Calu3 (cell line): Measurements from ENCODE around the gene CCDC195. TPM values are rescaled to one million over a fixed set of nuclear protein-coding genes. Genes with fewer than 3 reads are reported as not detected.

Source experiments
- BruUV-seq: library from RNA; stranded (reverse); fragments of 400-500 nt; replicated peaks from 2 replicates; lab custom pipeline; 2021; lab: Mats Ljungman, UMichigan
- CTCF ChIA-PET: fragments of 300-600 bp; sonication (Branson Sonifier 250); formaldehyde crosslinking; loops from one replicate; lab custom pipeline; 2022; ENCODE audit warnings: antibody characterized with exemption; lab: Charles Lee
- DNase-seq: peaks from one replicate; pipeline ENCODE4 v3.0.0; 2022
- H3K27ac Mint-ChIP-seq: one replicate; pipeline ENCODE4 v1.8.0; 2022; ENCODE audit warnings: mixed read lengths; ENCODE audit not compliant: unreplicated experiment
- H3K27me3 Mint-ChIP-seq: one replicate; pipeline ENCODE4 v1.8.0; 2022; ENCODE audit warnings: mixed read lengths; ENCODE audit not compliant: unreplicated experiment
- H3K36me3 Mint-ChIP-seq: one replicate; pipeline ENCODE4 v1.8.0; 2022; ENCODE audit warnings: mild to moderate bottlenecking, moderate library complexity, mixed read lengths; ENCODE audit not compliant: insufficient read depth, unreplicated experiment
- H3K4me1 Mint-ChIP-seq: one replicate; pipeline ENCODE4 v1.8.0; 2022; ENCODE audit warnings: mild to moderate bottlenecking, low read depth, mixed read lengths; ENCODE audit not compliant: unreplicated experiment
- H3K4me3 Mint-ChIP-seq: one replicate; pipeline ENCODE4 v1.8.0; 2022; ENCODE audit warnings: mild to moderate bottlenecking, low read depth, moderate library complexity, mixed read lengths; ENCODE audit not compliant: unreplicated experiment
- H3K9me3 Mint-ChIP-seq: one replicate; pipeline ENCODE4 v1.8.0; 2022; ENCODE audit warnings: low read depth, mixed read lengths; ENCODE audit not compliant: unreplicated experiment
- CTCF ChIP-seq: fragments of 200-600 bp; IDR thresholded peaks from one replicate; pipeline ENCODE4 v1.8.0; 2022; ENCODE audit warnings: antibody characterized with exemption; ENCODE audit not compliant: unreplicated experiment
- intact Hi-C: fragments of 100-400 bp; cut with micrococcal nuclease; formaldehyde crosslinking; loops from one replicate; pipeline ENCODE4 v1.10.0; 2022; ENCODE audit not compliant: unreplicated experiment
- total RNA-seq: library from RNA; stranded (reverse); gene quantifications from 2 replicates; pipeline ENCODE4 v1.2.3, GENCODE V29; 2022

The CCDC195 gene
- total RNA-seq, 1 experiment from 2014 or later: not detected

GRCh38 chr2:224736227-224736626 is 20.1 kb upstream of the CCDC195 start:
- intact Hi-C loops: no loop called here
- no peak for DNase-seq
- no peak for TF ChIP-seq CTCF
- no peaks in the 10 kb centered on the region for H3K27me3 Mint-ChIP-seq
- H3K27ac Mint-ChIP-seq: no peak overlapping the region
- no peak overlapping the region for H3K4me3 Mint-ChIP-seq
- no peaks in the 10 kb centered on the region for H3K36me3 Mint-ChIP-seq
- no TSS peak for BruUV-seq
- no peaks in the 10 kb centered on the region for H3K4me1 Mint-ChIP-seq
- peaks cover 17% of the 10 kb centered on the region for H3K9me3 Mint-ChIP-seq
- CTCF ChIA-PET: no interaction called here

- Mint-ChIP-seq H3K27ac (no peak overlapping the region), H3K27me3 (no peaks in the 10 kb centered on the region), H3K4me3 (no peak overlapping the region), H3K9me3 (peaks cover 17% of the 10 kb centered on the region), H3K4me1 (no peaks in the 10 kb centered on the region), H3K36me3 (no peaks in the 10 kb centered on the region)
- BruUV-seq: no TSS peak
- intact Hi-C loops: no loop called here
- CTCF ChIA-PET: no interaction called here
- no peak for DNase-seq
- TF ChIP-seq CTCF: no peak
These were observed 18.8 kb upstream of the CCDC195 start for GRCh38 chr2:224734949-224735348.

- DNase-seq: no peak
- no peaks in the 10 kb centered on the region for H3K4me1 Mint-ChIP-seq
- H3K27me3 Mint-ChIP-seq: no peaks in the 10 kb centered on the region
- intact Hi-C loops: no loop called here
- TF ChIP-seq CTCF: no peak
- H3K4me3 Mint-ChIP-seq: no peak overlapping the region
- no TSS peak for BruUV-seq
- no peak overlapping the region for H3K27ac Mint-ChIP-seq
- no peaks in the 10 kb centered on the region for H3K36me3 Mint-ChIP-seq
- CTCF ChIA-PET: interaction anchor here (0.6 kb wide), 1 partner anchor 29 kb away, joined by 6 read pairs; no protein-coding TSS in a partner anchor
- H3K9me3 Mint-ChIP-seq: peaks cover 12% of the 10 kb centered on the region
These were observed 15.5 kb upstream of the CCDC195 start for GRCh38 chr2:224731665-224732064.

- peaks cover 5% of the 10 kb centered on the region for H3K9me3 Mint-ChIP-seq
- H3K4me3 Mint-ChIP-seq: no peak overlapping the region
- TF ChIP-seq CTCF: no peak
- no peak overlapping the region for H3K27ac Mint-ChIP-seq
- no peak for DNase-seq
- H3K4me1 Mint-ChIP-seq: no peaks in the 10 kb centered on the region
- H3K36me3 Mint-ChIP-seq: no peaks in the 10 kb centered on the region
- no peaks in the 10 kb centered on the region for H3K27me3 Mint-ChIP-seq
- intact Hi-C loops: no loop called here
- BruUV-seq: no TSS peak
- CTCF ChIA-PET: no interaction called here
These were observed 13.3 kb upstream of the CCDC195 start for GRCh38 chr2:224729435-224729834.
